ENCODE data around the gene KIF26A.
A peak's percentile ranks its signal among the peaks of the same experiment; 100 is the strongest.

Gene KIF26A

GRCh38 chr14:104136472-104137296 lies 1.7 kb upstream of the KIF26A start:
- no peak for DNase-seq (ENCODE audit: low spot score)
- TF ChIP-seq CTCF (IDR thresholded peaks at IDR 0.05; ENCODE audit: extremely low read depth, missing control alignments): no peak

- TF ChIP-seq CTCF (IDR thresholded peaks at IDR 0.05; ENCODE audit: extremely low read depth, missing control alignments): peak; percentile 68
Measured at GRCh38 chr14:104137297-104138097, 890 bp upstream of the KIF26A start.

GRCh38 chr14:104138718-104139459 lies 502 bp downstream of the KIF26A start:
- TF ChIP-seq CTCF (IDR thresholded peaks at IDR 0.05; ENCODE audit: extremely low read depth, missing control alignments): no peak
- no peak for DNase-seq (ENCODE audit: low spot score)

More at GRCh38 chr14:104137297-104138097, 890 bp upstream of the KIF26A start:
- peak; percentile 96 for DNase-seq (ENCODE audit: low spot score)

- DNase-seq (ENCODE audit: low spot score): no peak
- no peak for TF ChIP-seq CTCF (IDR thresholded peaks at IDR 0.05; ENCODE audit: extremely low read depth, missing control alignments)
Measured at GRCh38 chr14:104139460-104140212, 1.2 kb downstream of the KIF26A start.

GRCh38 chr14:104140213-104140462 lies 1.8 kb downstream of the KIF26A start:
- no peak for DNase-seq (ENCODE audit: low spot score)
- TF ChIP-seq CTCF (IDR thresholded peaks at IDR 0.05; ENCODE audit: extremely low read depth, missing control alignments): no peak

GRCh38 chr14:104140463-104141331 lies 2.3 kb downstream of the KIF26A start:
- DNase-seq (ENCODE audit: low spot score): no peak
- no peak for TF ChIP-seq CTCF (IDR thresholded peaks at IDR 0.05; ENCODE audit: extremely low read depth, missing control alignments)
